Natural killer cell treated with Interleukin-12 subunit alpha and Interleukin-12 subunit beta and Interleukin-15 and Interleukin-18, amount 100 ng/mL, for 72 hours (primary cell): Measurements from ENCODE around the gene CNIH3. TPM values are rescaled to one million over a fixed set of nuclear protein-coding genes. Genes with fewer than 3 reads are reported as not detected.

Experiments
- ATAC-seq, 2 donors: fragments of 150-1000 bp; cut with Tn5 transposase in 1 of 2; sonication (Bioruptor Pico), chemical (Tn5 transposase) in 1 of 2; 2 replicates each; pipeline ENCODE4 v1.10.0; 2021
- DNase-seq: peaks from one replicate; pipeline ENCODE4 v3.0.0; 2022; ENCODE audit warnings: low spot score
- H3K27ac Mint-ChIP-seq, 2 donors: 1 replicate in 1 of 2; 2 replicates in 1 of 2; pipeline ENCODE4 v1.8.0; 2022; ENCODE audit warnings: mixed read lengths in 2 of 2, mild to moderate bottlenecking in 1 of 2, moderate library complexity in 1 of 2
- H3K27me3 Mint-ChIP-seq, 2 donors: 1 replicate in 1 of 2; 2 replicates in 1 of 2; pipeline ENCODE4 v1.8.0; 2022; ENCODE audit warnings: mixed read lengths in 2 of 2
- H3K36me3 Mint-ChIP-seq: one replicate; pipeline ENCODE4 v1.8.0; 2022; ENCODE audit warnings: mixed read lengths
- H3K4me1 Mint-ChIP-seq, 2 donors: 1 replicate in 1 of 2; 2 replicates in 1 of 2; pipeline ENCODE4 v1.8.0; 2022; ENCODE audit warnings: low read depth in 2 of 2, mixed read lengths in 2 of 2, mild to moderate bottlenecking in 1 of 2
- H3K4me3 Mint-ChIP-seq: one replicate; pipeline ENCODE4 v1.8.0; 2022; ENCODE audit warnings: mixed read lengths
- H3K9me3 Mint-ChIP-seq: 2 replicates; pipeline ENCODE4 v1.8.0; 2022; ENCODE audit warnings: mixed read lengths
- total RNA-seq, 2 donors: library from RNA; stranded (reverse); gene quantifications; one replicate each; pipeline ENCODE4 v1.2.3, GENCODE V29; 2022

The CNIH3 gene
- total RNA-seq, 2 donors from 2014 or later, result 1.5 TPM

GRCh38 chr1:224592636-224593582 is 23.2 kb upstream of the CNIH3 start:
- H3K27me3 Mint-ChIP-seq, result no peaks in the 10 kb centered on the region
- no peak overlapping the region for H3K27ac Mint-ChIP-seq
- no peaks in the 10 kb centered on the region for H3K36me3 Mint-ChIP-seq
- DNase-seq, result no peak
- ATAC-seq, result peak in 1 of 2 donors; percentile 52
- peaks cover 9 to 14% of the 10 kb centered on the region in 2 donors for H3K4me1 Mint-ChIP-seq
- H3K4me3 Mint-ChIP-seq, result no peak overlapping the region
- H3K9me3 Mint-ChIP-seq, result no peaks in the 10 kb centered on the region

GRCh38 chr1:224594360-224594759 is 21.8 kb upstream of the CNIH3 start:
- Mint-ChIP-seq H3K4me1 (peaks cover 9 to 14% of the 10 kb centered on the region in 2 donors), H3K9me3 (no peaks in the 10 kb centered on the region), H3K27me3 (no peaks in the 10 kb centered on the region), H3K27ac (no peak overlapping the region), H3K4me3 (no peak overlapping the region), H3K36me3 (no peaks in the 10 kb centered on the region)
- no peak for ATAC-seq
- DNase-seq, result no peak

- no peaks in the 10 kb centered on the region for H3K9me3 Mint-ChIP-seq
- no peak overlapping the region for H3K4me3 Mint-ChIP-seq
- DNase-seq (no peak), ATAC-seq (no peak)
- no peaks in the 10 kb centered on the region for H3K36me3 Mint-ChIP-seq
- no peaks in the 10 kb centered on the region for H3K27me3 Mint-ChIP-seq
- H3K4me1 Mint-ChIP-seq, result peaks cover 9 to 14% of the 10 kb centered on the region in 2 donors
- H3K27ac Mint-ChIP-seq, result no peak overlapping the region
Measured at GRCh38 chr1:224594851-224595250, 21.3 kb upstream of the CNIH3 start.

- DNase-seq (no peak), ATAC-seq (no peak)
- Mint-ChIP-seq H3K4me1 (no peaks in the 10 kb centered on the region), H3K9me3 (no peaks in the 10 kb centered on the region), H3K4me3 (no peak overlapping the region), H3K27ac (no peak overlapping the region), H3K36me3 (no peaks in the 10 kb centered on the region), H3K27me3 (peaks cover 12% of the 10 kb centered on the region in 2 donors)
Measured at GRCh38 chr1:224605482-224606181, 10.5 kb upstream of the CNIH3 start.

- DNase-seq (no peak), ATAC-seq (no peak)
- H3K27me3 Mint-ChIP-seq, result peaks cover 14 to 21% of the 10 kb centered on the region in 2 donors
- H3K4me3 Mint-ChIP-seq, result no peak overlapping the region
- no peak overlapping the region for H3K27ac Mint-ChIP-seq
- no peaks in the 10 kb centered on the region for H3K9me3 Mint-ChIP-seq
- no peaks in the 10 kb centered on the region for H3K4me1 Mint-ChIP-seq
- H3K36me3 Mint-ChIP-seq, result no peaks in the 10 kb centered on the region
Measured at GRCh38 chr1:224607188-224608148, 8.6 kb upstream of the CNIH3 start.

GRCh38 chr1:224609333-224609732 is 6.8 kb upstream of the CNIH3 start:
- H3K4me1 Mint-ChIP-seq, result no peaks in the 10 kb centered on the region
- H3K4me3 Mint-ChIP-seq, result no peak overlapping the region
- no peaks in the 10 kb centered on the region for H3K9me3 Mint-ChIP-seq
- H3K36me3 Mint-ChIP-seq, result no peaks in the 10 kb centered on the region
- H3K27me3 Mint-ChIP-seq, result peaks cover 16 to 23% of the 10 kb centered on the region in 2 donors
- DNase-seq, result no peak
- ATAC-seq, result no peak
- H3K27ac Mint-ChIP-seq, result no peak overlapping the region

GRCh38 chr1:224612246-224612645 is 3.9 kb upstream of the CNIH3 start:
- H3K36me3 Mint-ChIP-seq, result no peaks in the 10 kb centered on the region
- no peak overlapping the region for H3K27ac Mint-ChIP-seq
- no peak for DNase-seq
- H3K4me1 Mint-ChIP-seq, result peaks cover 5 to 11% of the 10 kb centered on the region in 2 donors
- H3K9me3 Mint-ChIP-seq, result no peaks in the 10 kb centered on the region
- peaks cover 27 to 38% of the 10 kb centered on the region in 2 donors for H3K27me3 Mint-ChIP-seq
- no peak overlapping the region for H3K4me3 Mint-ChIP-seq
- ATAC-seq, result no peak

- H3K4me3 Mint-ChIP-seq, result no peak overlapping the region
- H3K9me3 Mint-ChIP-seq, result no peaks in the 10 kb centered on the region
- peaks cover 14 to 17% of the 10 kb centered on the region in 2 donors for H3K4me1 Mint-ChIP-seq
- ATAC-seq (no peak), DNase-seq (no peak)
- H3K36me3 Mint-ChIP-seq, result no peaks in the 10 kb centered on the region
- no peak overlapping the region for H3K27ac Mint-ChIP-seq
- H3K27me3 Mint-ChIP-seq, result peaks cover 36 to 50% of the 10 kb centered on the region in 2 donors
Measured at GRCh38 chr1:224613486-224613885, 2.6 kb upstream of the CNIH3 start.

GRCh38 chr1:224616756-224617409 is 766 bp downstream of the CNIH3 start:
- Mint-ChIP-seq H3K36me3 (peaks cover 3% of the 10 kb centered on the region), H3K27me3 (peaks cover 49 to 57% of the 10 kb centered on the region in 2 donors), H3K9me3 (peaks cover 2% of the 10 kb centered on the region), H3K4me1 (peaks cover 17% of the 10 kb centered on the region in 2 donors), H3K4me3 (peak overlapping the region; percentile 39), H3K27ac (no peak overlapping the region)
- ATAC-seq (no peak), DNase-seq (no peak)

- Mint-ChIP-seq H3K36me3 (peaks cover 9% of the 10 kb centered on the region), H3K4me1 (peaks cover 17% of the 10 kb centered on the region in 2 donors), H3K27me3 (peaks cover 45 to 54% of the 10 kb centered on the region in 2 donors), H3K4me3 (peak overlapping the region; percentile 39), H3K9me3 (peaks cover 3% of the 10 kb centered on the region), H3K27ac (no peak overlapping the region)
- ATAC-seq, result no peak
- DNase-seq, result no peak
Measured at GRCh38 chr1:224617410-224618355, 1.6 kb downstream of the CNIH3 start.

- ATAC-seq (no peak), DNase-seq (no peak)
- Mint-ChIP-seq H3K27ac (no peak overlapping the region), H3K36me3 (peaks cover 15% of the 10 kb centered on the region), H3K27me3 (peaks cover 49 to 60% of the 10 kb centered on the region in 2 donors), H3K4me3 (no peak overlapping the region), H3K4me1 (peaks cover 31 to 32% of the 10 kb centered on the region in 2 donors), H3K9me3 (peaks cover 3% of the 10 kb centered on the region)
Measured at GRCh38 chr1:224619209-224619608, 3.1 kb downstream of the CNIH3 start.

- Mint-ChIP-seq H3K27me3 (peaks cover 46 to 57% of the 10 kb centered on the region in 2 donors), H3K4me3 (no peak overlapping the region), H3K27ac (no peak overlapping the region), H3K9me3 (peaks cover 3% of the 10 kb centered on the region), H3K4me1 (peaks cover 38 to 40% of the 10 kb centered on the region in 2 donors), H3K36me3 (peaks cover 15% of the 10 kb centered on the region)
- no peak for ATAC-seq
- DNase-seq, result no peak
Measured at GRCh38 chr1:224620105-224620504, 4.0 kb downstream of the CNIH3 start.
